HG02870 (cell line): ENCODE measurements around the gene RIMKLB.
"Not testable (repeated sequence)": the region's sequence is repeated elsewhere in the genome, so short reads cannot be mapped to it uniquely, and the experiment has no call there.

Experiments
- ATAC-seq: cut with Tn5 transposase; IDR thresholded peaks from one replicate; pipeline ENCODE4 v1.9.1; 2021; ENCODE audit warnings: mild to moderate bottlenecking, moderate library complexity; ENCODE audit not compliant: unreplicated experiment

Gene RIMKLB

GRCh38 chr12:8816448-8817050 lies 118.8 kb downstream of the RIMKLB start:
- ATAC-seq = no peak

DNA sequence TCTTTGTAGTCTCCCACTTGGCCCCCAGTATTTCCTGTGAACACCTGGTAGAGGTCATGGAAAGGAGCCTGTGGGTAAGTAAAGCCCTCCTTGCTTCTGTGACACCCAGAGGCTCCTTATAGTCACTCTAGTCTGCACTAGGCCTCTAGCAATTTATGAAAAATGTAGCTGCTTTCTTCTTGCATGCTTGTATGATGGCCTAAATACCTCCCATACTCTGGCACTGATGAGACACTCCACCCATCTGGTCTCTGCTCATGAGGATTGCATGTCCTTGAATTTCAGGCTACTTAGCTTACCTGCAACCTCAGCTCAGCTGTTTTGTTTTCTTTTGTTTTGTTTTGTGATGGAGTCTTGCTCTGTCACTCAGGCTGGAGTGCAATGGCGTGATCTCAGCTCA lies 120.1 kb downstream of the RIMKLB start:
- ATAC-seq = no peak

GRCh38 chr12:8818526-8818925 lies 120.7 kb downstream of the RIMKLB start:
- ATAC-seq = no peak

GRCh38 chr12:8819666-8819980 lies 121.8 kb downstream of the RIMKLB start:
- no peak for ATAC-seq

- ATAC-seq = not testable (repeated sequence)
Measured at GRCh38 chr12:8820676-8821407, 123.1 kb downstream of the RIMKLB start.

DNA sequence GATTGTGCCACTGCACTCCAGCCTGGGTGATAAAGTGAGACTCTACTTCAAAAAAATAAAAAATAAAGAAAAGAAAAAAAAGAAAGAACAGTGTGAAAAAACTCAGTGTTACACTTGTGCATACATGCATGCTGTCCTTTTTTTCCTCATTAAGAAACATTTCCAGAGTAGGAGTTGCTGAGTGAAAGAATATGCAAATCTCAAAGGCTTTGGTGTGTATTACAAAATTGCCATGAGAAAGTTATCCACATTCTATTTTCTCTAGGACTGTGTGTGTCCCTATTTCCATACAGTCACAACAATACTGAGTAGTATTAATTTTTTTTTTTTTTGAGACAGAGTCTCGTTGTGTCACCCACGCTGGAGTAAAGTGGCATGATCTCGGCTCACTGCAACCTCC lies 123.8 kb downstream of the RIMKLB start:
- no peak for ATAC-seq

GRCh38 chr12:8822298-8822697 lies 124.5 kb downstream of the RIMKLB start, which contains the start of gene A2ML1:
A2ML1 (plus strand) TSS chr12:8822621; CDS start chr12:8822652, 31 bp downstream.
- ATAC-seq = no peak

- no peak for ATAC-seq
Measured at GRCh38 chr12:8823565-8824300, 125.9 kb downstream of the RIMKLB start.

DNA sequence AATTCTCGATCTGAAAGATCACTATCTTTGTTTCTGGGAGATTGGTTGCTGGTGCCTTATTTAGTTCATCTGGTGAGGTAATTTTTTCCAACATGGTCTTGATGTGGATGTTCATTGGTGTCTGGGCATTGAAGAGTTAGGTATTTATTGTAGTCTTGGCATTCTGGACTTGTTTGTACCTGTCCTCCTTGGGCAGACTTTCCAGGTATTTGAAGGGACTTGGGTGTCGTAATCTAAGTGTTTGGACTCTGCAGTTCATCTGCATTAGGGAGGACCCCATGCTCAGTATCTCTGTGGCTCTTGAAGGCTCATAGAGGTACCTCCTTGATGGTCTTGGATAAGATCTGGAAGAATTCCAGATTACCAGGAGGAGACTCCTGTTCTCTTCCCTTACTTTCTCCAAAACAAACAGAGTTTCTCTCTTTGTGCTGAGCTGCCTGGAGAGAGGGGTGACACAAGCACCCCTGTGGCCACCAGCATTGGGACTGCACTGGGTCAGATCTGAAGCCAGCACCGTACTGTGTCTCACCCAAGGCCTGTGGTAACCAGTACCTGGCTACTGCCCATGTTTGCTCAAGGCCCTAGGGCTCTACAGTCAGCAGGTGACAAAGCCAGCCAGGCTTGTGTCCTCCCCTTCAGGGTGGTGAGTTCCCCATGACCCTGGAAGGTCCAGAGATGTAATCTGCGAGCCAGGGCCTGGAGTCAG lies 129.9 kb downstream of the RIMKLB start:
- ATAC-seq = no peak

DNA sequence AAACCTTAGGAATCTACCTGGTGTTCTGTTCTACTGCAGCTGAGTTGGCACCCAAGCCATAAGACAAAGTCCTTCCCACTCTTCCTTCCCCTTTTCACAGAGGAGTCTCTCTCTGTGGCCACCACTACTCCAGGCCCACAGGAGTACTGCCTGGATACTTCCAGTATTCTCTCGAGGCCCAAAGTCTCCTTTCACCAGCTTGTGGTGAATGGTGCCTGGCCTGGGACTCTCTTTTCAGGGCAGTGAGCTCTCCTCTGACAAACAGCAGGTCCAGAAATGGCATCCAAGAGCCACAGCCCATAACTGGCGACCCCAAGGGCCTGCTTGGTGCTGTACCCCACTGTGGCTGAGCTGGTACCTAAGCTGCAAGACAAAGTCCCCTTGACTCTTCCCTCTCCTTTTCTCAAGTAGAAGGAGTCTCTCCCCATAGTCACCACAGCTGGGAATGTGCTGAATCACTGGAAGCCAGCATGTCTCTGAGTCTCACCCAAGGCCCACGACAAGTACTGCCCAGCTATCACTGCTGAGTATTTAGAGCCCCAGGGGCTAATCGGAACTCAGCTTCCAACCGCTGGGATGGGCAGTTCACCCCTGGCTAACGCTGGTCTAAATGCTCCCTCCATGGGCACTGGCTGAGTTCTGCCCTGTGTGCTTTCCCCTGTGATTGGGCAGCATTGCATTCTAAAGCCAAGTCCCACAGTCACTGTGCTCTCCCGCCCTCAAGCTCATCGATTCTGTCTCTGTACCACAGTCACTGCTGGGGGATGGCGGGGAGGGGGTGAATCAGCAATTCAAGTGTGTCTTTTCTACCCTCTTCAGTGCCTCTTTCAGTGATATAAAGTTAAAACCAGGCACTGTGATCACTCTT lies 130.7 kb downstream of the RIMKLB start:
- no peak for ATAC-seq

- ATAC-seq = no peak
Measured at GRCh38 chr12:8829125-8829518, 131.3 kb downstream of the RIMKLB start.

DNA sequence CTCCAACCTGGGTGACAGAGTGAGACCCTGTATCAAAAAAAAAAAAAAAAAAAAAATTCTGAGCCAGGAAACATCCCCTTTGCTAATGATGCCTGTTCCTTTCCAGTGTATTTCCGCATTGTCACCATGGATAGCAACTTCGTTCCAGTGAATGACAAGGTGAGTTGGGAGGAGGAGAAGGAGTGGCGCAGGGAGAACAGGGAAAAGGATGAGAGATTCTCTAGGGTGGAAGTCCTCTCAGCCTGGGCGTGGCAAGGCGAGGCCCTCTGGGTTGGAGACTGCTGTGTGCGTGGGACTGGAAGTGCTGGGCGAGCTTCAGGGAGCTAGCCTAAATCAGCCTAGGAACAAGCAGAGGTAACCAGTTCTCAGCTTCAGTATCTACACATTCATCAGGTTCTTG lies 131.8 kb downstream of the RIMKLB start:
- no peak for ATAC-seq

GRCh38 chr12:8831116-8831515 lies 133.3 kb downstream of the RIMKLB start:
- ATAC-seq = no peak

DNA sequence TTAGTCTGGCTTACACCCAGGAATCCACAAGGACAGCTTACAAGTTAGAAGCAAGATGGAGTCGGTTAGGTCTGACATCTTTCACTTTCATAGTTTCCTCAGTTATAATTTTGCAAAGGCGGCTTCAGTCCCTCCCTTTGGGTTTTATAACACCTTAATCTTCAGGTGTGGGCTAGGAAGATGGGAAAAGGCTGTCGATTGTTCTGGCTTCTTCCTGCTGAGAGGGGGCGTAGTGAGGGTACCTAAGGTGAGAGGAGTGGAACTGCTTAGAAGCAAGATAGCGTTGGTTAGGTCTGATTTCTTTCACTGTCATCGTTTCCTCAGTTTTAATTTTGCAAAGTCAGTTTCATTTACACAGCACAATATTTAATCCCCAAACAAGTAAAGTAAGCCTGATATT lies 134.7 kb downstream of the RIMKLB start:
- no peak for ATAC-seq
